HepG2 (cell line): ENCODE data around the gene C14orf93. TPM values are rescaled to one million over a fixed set of nuclear protein-coding genes. Genes with fewer than 3 reads are reported as not detected.
A peak's percentile ranks its signal among the peaks of the same experiment; 100 is the strongest.

Experiments
- NFIB ChIP-seq: sonication (generic); formaldehyde crosslinking; IDR thresholded peaks from 2 replicates; pipeline ENCODE4 v1.9.0; 2021; ENCODE audit warnings: missing genetic modification reagents, mild to moderate bottlenecking, borderline replicate concordance
- XBP1 ChIP-seq: sonication (generic); formaldehyde crosslinking; IDR thresholded peaks from 2 replicates; pipeline ENCODE4 v1.5.0; 2020; ENCODE audit warnings: missing genetic modification reagents
- ZBTB20 ChIP-seq: sonication (generic); formaldehyde crosslinking; IDR thresholded peaks from 2 replicates; pipeline ENCODE4 v1.8.1; 2023; ENCODE audit warnings: missing genetic modification reagents, low read depth, mild to moderate bottlenecking, borderline replicate concordance
- ZNF10 ChIP-seq: sonication (generic); formaldehyde crosslinking; IDR thresholded peaks from 2 replicates; pipeline ENCODE4 v1.4.0; 2020; ENCODE audit warnings: mild to moderate bottlenecking, low read depth, missing genetic modification reagents, borderline replicate concordance
- ZNF407 ChIP-seq: sonication (generic); formaldehyde crosslinking; IDR thresholded peaks from one replicate; pipeline ENCODE4 v1.5.1; 2020; ENCODE audit warnings: mild to moderate bottlenecking, missing genetic modification reagents; ENCODE audit errors: not compliant biosample characterization
- ZNF451 ChIP-seq: sonication (generic); formaldehyde crosslinking; IDR thresholded peaks from 2 replicates; pipeline ENCODE4 v1.5.0; 2020; ENCODE audit warnings: mild to moderate bottlenecking, missing genetic modification reagents
- ZNF468 ChIP-seq: sonication (generic); formaldehyde crosslinking; IDR thresholded peaks from 2 replicates; pipeline ENCODE4 v1.8.0; 2022; ENCODE audit warnings: mild to moderate bottlenecking, moderate library complexity, missing genetic modification reagents
- ZNF678 ChIP-seq: sonication (generic); formaldehyde crosslinking; IDR thresholded peaks from 2 replicates; pipeline ENCODE4 v1.4.0; 2020; ENCODE audit warnings: mild to moderate bottlenecking, missing genetic modification reagents
- polyA plus RNA-seq, 8 experiments: library from polyadenylated mRNA; depleted of rRNA in 3 of 8; stranded (reverse) in 7 of 8; unstranded in 1 of 8; fragments of >200 nt; fragmentation: Illumina TruSeq in 4 of 8; extraction: Trizol in 4 of 8; gene quantifications; 2 replicates each; pipeline versions ENCODE4 v1.2.1 to v1.2.3, GENCODE V29; 2011 to 2016; ENCODE audit warnings: low read depth in 4 of 8, missing spikeins in 1 of 8, mixed read lengths in 1 of 8; ENCODE audit not compliant: insufficient read depth in 1 of 8
- total RNA-seq, 5 experiments: library from RNA; depleted of rRNA; stranded (reverse); fragments of >200 nt; fragmentation: Illumina TruSeq; extraction: Trizol; gene quantifications; 2 replicates each; pipeline ENCODE4 v1.2.3, GENCODE V29; 2016; ENCODE audit warnings: low read depth in 1 of 5
- TF ChIP-seq, protein P1 (sequence below): sonication (generic); formaldehyde crosslinking; IDR thresholded peaks from 2 replicates; pipeline ENCODE4 v1.4.0; 2020; ENCODE audit warnings: mild to moderate bottlenecking, missing genetic modification reagents
- TF ChIP-seq, protein P2 (sequence below): sonication (generic); formaldehyde crosslinking; IDR thresholded peaks from 2 replicates; pipeline ENCODE4 v1.4.0; 2020; ENCODE audit warnings: missing genetic modification reagents
- TF ChIP-seq, protein P3 (sequence below): sonication (generic); formaldehyde crosslinking; IDR thresholded peaks from 2 replicates; pipeline ENCODE4 v1.5.1; 2020; ENCODE audit warnings: missing genetic modification reagents, mild to moderate bottlenecking, borderline replicate concordance
- TF ChIP-seq, protein P4 (sequence below): IDR thresholded peaks from 2 replicates; pipeline ENCODE4 v1.6.1; 2016; ENCODE audit warnings: missing biosample characterization, missing genetic modification reagents, low read depth
- TF ChIP-seq, protein P5 (sequence below): sonication (generic); formaldehyde crosslinking; IDR thresholded peaks from 2 replicates; pipeline ENCODE4 v1.8.0; 2022; ENCODE audit warnings: mild to moderate bottlenecking, missing genetic modification reagents, moderate library complexity

C14orf93 gene
- total and polyA plus RNA-seq, 2 of the 13 experiments (the other 11 are each of a cell fraction or from before 2014, with no cell fraction given) = 11.4 to 22.5 TPM

DNA sequence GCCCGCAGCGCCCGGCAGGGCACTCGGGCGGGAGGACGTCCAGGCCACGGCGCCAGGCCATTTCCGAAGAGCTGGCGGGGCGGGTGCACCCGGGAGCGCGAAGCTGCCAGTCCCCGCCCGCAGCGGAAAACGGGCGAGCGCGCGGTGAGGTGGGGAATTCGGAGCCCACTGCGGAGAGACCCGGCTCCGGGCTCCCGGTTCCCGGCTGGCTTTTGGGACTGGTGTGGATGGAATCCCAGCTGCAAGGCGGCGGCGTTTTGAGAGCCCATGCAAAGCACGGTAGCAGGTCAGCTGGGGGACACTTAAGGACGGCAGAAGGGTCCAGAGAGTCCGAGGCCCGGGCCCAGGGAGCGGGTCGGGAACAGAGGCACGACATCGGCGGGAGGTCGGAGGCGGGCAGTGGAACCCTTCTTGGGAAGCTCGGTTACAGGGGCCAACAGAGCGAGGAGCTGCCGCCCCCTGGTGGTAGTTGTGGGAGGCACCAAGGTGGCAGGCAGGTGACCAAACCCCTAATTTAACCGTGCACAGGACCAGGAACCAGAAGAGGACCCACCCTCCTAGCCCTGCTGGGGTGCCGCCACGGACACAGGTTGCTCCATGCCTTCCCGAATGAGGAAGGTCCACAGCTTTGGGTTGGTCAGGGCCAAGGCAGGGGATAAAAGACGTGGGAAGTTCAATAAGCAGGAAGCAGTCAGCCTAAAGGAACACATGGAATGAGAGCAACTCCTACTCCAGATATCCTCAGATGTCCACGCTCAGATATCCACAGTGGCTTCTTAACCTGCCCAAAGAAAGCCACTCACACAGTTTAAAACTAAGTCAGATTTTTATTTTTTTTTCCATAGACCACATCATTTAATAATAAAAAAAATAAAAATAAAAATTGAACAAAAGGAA, 48.1 kb upstream of the C14orf93 start (continued):
- TF ChIP-seq ZNF407 (CRISPR knock-in tag) = peak; percentile 89
- TF ChIP-seq, protein P1, sequence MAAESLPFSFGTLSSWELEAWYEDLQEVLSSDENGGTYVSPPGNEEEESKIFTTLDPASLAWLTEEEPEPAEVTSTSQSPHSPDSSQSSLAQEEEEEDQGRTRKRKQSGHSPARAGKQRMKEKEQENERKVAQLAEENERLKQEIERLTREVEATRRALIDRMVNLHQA (CRISPR knock-in tag) = no peak; the same call in 1 of the 2 replicates
- TF ChIP-seq, protein P2, sequence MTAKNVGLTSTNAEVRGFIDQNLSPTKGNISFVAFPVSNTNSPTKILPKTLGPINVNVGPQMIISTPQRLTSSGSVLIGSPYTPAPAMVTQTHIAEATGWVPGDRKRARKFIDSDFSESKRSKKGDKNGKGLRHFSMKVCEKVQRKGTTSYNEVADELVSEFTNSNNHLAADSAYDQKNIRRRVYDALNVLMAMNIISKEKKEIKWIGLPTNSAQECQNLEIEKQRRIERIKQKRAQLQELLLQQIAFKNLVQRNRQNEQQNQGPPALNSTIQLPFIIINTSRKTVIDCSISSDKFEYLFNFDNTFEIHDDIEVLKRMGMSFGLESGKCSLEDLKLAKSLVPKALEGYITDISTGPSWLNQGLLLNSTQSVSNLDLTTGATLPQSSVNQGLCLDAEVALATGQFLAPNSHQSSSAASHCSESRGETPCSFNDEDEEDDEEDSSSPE (CRISPR knock-in tag) = peak; percentile 56
- no peak for TF ChIP-seq XBP1 (CRISPR knock-in tag)
- TF ChIP-seq ZNF10 (CRISPR knock-in tag) = no peak
- TF ChIP-seq, protein P3, sequence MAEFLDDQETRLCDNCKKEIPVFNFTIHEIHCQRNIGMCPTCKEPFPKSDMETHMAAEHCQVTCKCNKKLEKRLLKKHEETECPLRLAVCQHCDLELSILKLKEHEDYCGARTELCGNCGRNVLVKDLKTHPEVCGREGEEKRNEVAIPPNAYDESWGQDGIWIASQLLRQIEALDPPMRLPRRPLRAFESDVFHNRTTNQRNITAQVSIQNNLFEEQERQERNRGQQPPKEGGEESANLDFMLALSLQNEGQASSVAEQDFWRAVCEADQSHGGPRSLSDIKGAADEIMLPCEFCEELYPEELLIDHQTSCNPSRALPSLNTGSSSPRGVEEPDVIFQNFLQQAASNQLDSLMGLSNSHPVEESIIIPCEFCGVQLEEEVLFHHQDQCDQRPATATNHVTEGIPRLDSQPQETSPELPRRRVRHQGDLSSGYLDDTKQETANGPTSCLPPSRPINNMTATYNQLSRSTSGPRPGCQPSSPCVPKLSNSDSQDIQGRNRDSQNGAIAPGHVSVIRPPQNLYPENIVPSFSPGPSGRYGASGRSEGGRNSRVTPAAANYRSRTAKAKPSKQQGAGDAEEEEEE (CRISPR knock-in tag) = no peak
- peak; percentile 75; the same call in 1 of the 2 replicates for TF ChIP-seq ZBTB20 (CRISPR knock-in tag)
- peak; percentile 88; the same call in 1 of the 2 replicates for TF ChIP-seq ZNF468
- TF ChIP-seq, protein P4, sequence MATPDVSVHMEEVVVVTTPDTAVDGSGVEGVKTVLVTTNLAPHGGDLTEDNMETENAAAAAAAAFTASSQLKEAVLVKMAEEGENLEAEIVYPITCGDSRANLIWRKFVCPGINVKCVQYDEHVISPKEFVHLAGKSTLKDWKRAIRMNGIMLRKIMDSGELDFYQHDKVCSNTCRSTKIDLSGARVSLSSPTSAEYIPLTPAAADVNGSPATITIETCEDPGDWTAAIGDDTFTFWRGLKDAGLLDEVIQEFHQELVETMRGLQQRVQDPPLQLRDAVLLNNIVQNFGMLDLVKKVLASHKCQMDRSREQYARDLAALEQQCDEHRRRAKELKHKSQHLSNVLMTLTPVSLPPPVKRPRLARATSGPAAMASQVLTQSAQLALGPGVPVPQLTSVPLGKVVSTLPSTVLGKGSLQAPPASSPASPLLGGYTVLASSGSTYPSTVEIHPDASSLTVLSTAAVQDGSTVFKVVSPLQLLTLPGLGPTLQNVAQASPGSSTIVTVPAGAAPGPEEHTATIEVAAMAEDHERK (CRISPR knock-in tag) = no peak
- no peak; the same call in none of the 2 replicates for TF ChIP-seq ZNF678
- TF ChIP-seq ZNF451 (CRISPR knock-in tag) = peak; percentile 86
- no peak for TF ChIP-seq NFIB (CRISPR knock-in tag)
- TF ChIP-seq, protein P5, sequence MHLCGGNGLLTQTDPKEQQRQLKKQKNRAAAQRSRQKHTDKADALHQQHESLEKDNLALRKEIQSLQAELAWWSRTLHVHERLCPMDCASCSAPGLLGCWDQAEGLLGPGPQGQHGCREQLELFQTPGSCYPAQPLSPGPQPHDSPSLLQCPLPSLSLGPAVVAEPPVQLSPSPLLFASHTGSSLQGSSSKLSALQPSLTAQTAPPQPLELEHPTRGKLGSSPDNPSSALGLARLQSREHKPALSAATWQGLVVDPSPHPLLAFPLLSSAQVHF (CRISPR knock-in tag) = peak; percentile 74; the same call in 1 of the 2 replicates
